Activated CD4-positive, alpha-beta T cell treated with anti-CD3 and anti-CD28 coated beads, Interleukin-2, Interleukin-6, amounts not matched to agents 100 ng/mL and 50 ng/mL, durations not matched to agents 16 hours and 8 hours (primary cell): Measurements from ENCODE around the gene KCNQ1.

Source experiments
- DNase-seq: peaks from one replicate; pipeline ENCODE4 v3.0.0-alpha.2; 2020

Gene KCNQ1

DNA sequence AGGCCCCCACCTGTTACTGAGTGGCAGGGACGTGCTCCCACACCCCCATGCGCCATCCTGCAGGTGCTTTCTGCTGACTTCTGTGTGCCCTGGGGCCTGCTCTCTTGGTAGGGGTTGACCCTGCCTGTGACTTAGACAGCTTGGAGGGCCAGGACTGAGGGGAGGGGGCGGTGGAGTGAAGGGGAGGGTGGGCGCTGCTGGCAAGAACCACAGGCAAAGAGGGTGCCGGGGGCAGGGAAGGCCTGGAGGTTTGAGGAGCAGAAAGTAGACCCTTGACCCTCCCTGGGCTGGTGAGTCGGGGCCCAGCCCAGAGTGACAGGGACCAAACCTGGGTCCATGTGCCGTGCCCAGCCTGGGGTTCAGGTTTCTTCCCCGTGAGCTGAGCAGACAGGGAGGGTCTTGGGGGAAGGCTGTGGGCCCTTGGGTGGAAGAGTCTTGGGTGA is 17.8 kb downstream of the KCNQ1 start:
- no peak for DNase-seq

DNA sequence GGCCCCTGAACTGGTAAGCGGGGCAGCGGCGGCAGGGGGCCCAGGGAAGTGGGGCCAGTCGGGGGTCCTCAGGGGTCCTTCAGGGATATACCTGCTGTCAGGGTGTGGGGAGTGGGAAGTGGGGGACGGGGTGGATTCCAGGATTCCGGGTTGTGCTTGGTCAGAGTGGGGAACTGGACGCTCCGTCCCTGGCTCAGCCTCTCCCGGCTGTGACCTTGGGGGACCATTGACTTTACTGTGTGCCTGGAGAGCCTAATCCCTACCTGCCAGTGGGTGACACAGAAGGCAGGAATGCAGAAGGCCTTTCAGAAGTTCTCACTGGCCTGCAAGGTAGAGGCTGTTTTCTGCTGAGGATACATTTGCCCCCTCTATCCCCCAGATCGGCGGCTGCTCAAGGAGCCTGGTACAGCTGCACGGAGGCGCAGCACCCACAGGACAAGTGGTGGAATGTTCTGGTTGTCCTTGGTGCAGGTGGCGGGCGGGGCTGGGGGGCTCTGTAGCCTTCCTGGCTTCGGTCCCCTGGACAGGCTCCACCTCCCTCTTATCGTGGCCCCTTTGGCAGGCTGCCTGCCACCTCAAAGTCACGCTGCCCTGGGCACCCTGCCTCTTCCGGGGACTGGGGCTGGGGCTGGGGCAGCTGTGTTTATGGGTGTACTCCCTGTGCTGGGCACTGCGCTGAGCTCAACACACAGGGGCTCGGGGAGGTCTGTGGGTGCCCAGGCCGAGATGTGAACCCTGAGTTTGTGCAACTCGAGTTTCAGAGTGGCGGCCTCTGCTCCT is 18.4 kb downstream of the KCNQ1 start:
- no peak for DNase-seq

DNA sequence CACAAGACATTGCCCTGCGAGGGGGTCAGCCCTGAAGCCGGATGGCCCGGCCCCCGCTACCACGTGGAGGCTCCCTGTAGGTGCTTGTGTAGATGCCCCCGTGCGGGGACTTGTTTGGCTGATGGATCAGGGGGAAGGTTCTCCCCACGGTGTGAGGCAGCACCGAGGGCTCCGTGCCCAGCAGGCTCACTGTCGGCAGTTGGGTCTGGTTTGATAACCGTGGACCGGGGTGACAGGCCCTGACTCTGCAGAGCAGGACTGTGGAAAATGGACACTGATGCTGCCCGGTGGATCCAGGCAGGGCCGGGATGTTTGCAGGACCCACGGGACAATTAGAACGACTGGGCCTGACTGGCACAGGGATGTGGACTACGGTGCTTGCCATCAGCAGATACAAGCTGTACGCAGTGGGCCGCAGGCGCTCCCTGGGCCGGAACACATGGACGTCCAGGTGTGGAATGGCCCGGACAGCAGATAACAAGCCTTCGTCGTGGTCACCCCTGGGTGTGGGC is 19.0 kb downstream of the KCNQ1 start:
- no peak for DNase-seq

DNA sequence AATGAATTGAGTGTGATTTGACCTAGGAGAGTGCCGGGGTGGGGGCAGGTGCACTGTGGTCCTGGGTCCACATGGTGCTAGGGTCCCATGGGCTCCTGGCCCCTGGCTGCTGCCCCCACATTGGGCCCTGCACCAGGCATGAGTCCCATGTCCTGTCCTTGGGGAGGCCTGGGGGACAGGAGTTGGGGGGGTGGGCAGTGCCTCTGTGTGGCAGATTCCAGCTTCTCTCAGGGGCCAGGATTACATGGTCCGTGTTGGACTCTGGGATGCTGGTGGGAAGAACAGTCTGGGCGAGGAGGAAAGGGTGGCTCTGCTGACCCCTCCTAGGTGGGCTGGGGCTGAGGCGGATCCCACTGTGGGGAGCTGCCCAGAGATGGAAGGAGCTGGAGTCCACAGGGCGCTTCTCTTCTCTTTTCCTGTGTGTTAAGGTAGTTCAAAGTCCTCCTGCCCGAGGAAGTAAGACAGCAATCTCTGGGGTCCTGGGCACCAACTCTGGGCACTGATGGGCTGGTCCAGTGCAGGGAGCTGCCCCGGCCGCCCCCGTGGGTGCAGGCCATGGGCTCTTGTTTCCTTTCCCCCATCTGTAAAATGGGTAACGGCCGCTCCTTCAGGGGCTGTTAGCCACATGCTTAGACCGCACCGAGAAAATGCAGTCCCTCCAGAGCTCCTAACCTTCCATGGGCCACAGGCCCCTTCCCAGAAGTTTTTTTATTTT is 19.8 kb downstream of the KCNQ1 start:
- no peak for DNase-seq

DNA sequence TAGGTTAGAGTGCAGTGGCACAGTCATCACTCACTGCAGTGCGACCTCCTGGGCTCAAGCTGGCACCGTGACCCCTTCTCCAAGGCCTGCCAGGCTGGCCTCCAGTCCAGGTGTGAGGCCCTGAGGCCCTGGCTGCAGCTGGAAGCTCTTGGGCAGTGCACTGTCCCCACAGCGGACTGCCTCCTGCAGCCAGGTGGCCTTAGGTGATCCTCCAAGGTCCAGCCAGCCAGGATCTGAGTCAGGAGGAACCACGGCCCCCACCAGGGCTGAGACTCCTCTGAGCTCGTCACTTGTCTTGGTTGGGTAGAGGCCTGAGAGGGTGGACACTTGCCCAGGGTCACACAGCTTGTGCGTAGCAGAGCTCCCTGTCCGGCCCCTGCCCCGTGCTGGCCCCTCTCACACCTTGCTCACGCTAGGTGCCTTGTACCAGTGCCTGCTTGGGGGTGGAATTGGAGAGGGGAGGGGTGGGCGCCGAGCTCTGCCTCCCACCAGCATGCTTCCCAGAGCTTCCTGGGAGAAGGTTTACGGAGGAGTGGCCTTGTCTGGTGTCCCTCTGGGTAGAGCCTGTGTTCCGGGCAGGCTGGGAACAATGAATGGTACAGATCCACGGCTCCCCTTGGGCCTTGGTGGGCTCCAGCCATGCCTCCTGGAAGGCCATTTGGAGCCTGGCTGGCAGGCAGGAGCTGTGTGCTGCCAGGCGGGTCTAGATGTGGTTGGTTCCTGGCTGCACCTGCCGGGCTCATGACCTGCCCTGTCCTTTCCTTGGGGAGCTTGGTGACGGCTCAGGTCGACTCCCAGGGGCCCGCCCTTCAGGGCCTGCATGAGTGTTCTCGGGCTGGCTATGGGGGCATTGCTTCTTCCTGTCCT is 20.6 kb downstream of the KCNQ1 start:
- no peak for DNase-seq

DNA sequence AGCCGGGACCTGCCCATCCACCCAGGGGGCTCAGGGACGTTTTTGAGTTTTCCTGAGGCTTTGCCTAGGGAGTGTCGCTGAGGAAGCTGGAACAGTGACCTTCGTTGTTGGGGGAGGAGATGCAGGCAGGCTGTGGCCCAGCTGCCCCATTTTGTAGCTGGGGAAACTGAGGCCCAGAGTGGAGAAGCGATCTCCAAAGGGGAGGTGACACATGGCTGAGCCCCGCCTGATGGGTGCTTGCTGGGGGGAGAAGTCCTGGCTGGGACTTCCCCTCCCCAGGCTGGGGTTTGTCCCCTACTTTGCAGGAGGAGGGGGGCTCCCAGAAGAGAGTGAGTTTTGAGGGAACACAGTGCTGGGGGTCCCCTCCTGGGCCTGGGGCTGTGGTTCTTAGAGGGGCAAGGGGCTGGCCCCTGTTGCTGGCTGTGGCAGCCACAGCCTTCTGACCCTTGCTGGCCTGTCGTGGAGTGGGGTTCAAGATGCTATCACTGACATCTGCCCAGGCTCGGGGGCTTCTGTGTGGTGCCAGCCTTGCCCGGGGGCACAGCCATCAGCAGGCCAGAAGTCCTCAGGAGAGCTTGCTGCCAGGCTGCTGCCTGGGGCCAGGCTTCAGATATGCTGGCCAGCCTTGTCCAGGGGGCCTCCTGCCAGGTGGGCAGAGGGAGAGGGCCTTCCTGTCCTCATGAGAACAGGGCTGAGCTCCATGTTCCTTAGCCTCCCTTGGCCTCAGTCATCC is 21.4 kb downstream of the KCNQ1 start:
- no peak for DNase-seq

DNA sequence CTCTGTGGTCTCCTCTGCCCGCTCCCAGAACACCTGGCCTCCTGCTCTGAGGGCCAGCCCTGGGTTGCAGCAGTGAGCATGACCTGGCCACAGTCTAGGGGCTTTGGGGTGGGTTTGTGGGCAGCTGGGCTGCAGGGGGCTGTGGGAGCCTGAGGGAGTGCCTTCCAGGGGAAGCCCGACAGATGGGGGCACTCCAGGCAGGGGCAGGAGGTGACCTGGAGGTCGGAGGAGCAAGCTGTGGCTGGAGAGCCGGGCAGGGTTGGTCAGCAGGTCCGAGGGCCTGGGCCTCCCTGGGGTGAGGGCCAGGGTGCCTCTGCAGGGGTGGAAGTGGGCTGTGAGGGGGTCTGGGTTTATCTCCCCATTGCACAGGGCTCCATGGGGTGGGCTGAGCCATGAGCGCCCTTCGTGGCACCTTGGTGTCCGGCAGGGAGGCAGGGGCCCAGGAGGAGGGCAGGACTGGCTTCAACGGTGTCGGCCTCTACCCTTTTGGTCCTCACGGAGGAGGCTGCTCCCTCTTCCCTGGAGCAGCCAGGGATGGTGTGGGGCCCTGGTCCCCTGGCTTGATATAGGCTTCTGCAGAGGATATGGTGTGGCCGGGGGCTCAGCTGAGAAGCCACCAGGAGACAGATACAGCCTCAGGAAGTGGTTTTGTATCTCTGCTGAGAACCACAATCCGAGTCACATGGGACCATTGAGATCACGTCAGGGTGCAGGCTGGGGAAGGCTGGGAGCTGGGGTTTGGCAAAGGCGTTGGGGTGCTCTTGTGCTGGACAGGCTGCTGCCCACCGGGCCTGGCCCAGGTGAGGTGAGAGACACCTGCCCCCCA is 22.3 kb downstream of the KCNQ1 start:
- peak; percentile 78 for DNase-seq

DNA sequence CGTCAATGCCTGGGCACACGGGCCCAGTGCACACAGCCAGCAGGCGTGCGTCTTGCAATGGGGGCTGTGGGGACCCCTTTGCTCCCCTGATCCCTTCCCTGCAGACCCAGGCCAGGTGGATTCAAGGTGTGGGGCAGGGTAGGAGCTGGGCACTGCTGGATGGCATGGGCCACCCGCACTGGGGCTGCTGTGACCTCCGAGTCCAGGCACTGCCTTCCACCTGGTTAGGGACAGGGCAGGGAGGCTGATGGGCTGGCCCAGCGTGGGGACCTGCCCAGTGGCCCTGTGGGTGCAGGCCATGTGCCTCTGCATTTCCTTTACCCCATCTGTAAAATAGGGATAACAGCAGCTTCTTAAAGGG is 22.9 kb downstream of the KCNQ1 start:
- no peak for DNase-seq

DNA sequence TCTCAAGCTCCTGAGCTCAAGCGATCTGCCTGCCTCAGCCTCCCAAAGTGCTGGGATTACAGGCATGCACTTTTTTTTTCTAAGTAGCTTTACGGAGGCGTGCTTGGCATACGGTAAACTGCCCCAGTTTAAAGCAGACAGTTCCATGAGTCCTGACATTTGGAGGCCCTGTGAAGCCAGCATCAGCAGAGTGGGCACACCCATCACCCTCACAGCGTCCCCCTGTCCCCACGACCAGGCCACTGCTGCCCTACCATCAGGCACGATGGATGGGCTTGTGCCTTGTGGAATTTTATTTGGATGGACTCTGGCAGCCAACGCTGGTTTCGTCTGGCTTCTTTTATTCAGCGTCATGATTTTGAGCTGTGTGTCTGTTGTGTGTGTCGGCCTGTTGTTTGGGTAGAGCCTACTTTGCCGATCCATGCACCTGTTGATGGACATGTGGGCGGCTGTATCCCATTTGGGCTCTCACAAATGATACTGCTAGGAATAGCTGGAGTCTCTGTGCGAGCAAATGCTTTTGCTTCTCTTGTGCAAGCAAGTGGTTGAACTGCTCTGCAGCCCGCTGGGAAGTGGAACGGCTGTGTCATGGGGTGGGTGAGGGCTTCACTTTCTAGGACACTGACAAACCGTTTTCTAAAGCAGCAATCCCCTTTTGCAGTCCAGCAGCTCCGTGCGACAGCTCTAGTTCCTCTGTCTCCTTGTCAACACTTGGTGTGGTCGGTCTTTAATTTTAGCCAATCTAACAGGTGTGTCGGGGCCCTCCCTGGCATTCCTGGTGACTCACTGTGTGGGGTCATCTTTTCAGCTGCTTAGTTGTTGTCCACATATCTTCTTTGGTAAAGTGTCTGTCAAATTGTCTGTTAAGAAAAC is 23.8 kb downstream of the KCNQ1 start:
- no peak for DNase-seq

DNA sequence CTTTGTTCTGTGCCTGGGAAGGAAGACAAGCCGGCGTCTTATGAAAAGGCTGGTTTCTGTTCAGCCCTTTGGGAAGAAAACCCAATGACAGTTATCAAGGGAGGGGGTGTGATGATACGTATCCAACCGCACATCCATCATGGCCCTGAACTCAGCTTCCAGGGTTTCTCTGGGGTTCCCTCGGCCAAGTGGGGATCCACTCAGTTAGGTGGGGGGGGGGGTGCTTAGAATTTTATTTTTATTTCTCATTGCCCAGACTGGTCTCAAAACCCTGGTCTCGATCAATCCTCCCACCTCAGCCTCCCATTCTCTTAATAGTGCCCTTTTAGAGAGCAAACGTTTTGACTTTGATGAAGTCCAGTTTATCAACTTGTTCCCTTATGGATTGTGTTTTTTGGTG is 25.7 kb downstream of the KCNQ1 start:
- DNase-seq = no peak

DNA sequence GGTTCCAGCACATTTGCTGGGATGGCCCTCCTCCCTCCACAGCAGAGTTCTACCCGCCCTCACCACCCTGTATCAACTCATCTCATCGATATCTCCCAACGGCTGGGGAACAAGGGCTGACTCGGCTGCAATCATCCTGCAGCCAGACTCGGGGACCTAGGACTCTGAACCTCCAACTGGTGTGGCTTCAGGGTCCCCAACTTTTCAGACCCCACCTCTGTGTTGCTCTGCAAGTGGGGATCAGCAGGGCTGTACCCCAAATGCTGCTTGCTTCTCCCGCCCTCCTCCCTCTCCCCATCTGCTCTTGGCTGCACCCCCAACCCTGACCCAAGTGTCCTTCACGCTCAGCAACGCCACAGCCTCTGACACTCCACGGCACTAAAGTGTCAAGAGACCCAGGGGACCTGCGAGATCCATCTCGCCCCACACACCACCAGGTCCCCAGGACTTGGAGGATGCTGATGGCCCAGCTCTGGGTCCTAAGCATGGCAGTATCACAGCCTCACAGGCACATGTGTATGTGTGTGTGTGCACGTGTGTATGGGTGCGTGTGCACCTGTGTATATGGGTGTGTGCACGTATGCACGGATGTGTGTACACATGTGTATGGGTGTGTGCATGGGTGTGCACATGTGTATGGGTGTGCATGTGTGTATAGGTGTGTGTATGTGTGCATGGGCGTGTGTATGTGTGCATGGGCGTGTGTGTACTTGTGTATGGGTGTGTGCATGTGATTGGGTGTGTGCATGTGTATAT is 26.4 kb downstream of the KCNQ1 start:
- no peak for DNase-seq

DNA sequence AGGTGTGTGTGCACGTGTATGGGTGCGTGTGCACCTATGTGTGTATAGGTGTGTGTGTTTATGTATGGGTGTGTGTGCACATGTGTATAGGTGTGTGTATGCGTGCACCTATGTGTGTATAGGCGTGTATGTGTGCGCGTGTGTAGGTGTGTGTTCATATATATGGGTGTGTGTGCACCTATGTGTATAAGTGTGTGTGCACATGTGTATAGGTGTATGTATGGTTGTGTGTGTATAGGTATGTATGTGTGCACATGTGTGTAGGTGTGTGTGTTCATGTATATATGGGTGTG is 26.9 kb downstream of the KCNQ1 start:
- no peak for DNase-seq

DNA sequence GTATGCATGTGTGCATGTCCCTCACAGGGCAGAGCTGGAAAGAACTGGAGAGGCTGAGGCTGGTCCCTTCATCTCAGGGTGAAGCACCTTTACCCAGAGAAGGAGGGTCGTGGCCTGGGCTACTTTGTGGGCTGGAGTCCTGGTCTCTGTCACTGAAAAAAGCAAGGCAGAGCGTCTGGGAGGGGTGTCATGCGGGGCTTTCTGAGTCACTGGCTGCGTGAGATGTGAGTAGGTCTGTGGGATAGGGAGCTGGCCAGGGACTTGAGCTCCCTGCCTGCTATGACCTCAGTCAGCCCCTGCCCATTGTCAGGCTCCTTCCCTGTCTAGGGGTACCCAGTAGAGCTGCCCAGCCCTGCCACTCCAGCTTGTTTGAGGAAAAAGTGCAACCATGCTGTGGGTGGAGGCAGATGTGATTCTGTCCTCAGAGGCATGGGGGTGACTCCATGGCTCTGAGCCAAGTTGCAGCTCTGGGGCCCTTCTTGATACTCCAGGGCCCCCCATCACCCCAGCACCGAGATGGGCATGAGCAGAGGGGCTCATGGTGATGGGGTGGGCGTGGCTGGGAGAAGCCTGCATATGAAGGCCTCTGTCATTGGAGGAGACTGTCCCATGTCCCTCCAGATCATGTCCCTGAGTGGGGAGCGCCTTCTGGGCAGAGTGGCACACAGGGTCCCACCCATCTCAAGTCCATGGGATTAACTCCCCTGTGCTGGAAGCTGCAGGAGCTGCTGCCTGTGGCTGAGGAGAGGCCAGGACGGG is 27.8 kb downstream of the KCNQ1 start:
- DNase-seq = no peak

DNA sequence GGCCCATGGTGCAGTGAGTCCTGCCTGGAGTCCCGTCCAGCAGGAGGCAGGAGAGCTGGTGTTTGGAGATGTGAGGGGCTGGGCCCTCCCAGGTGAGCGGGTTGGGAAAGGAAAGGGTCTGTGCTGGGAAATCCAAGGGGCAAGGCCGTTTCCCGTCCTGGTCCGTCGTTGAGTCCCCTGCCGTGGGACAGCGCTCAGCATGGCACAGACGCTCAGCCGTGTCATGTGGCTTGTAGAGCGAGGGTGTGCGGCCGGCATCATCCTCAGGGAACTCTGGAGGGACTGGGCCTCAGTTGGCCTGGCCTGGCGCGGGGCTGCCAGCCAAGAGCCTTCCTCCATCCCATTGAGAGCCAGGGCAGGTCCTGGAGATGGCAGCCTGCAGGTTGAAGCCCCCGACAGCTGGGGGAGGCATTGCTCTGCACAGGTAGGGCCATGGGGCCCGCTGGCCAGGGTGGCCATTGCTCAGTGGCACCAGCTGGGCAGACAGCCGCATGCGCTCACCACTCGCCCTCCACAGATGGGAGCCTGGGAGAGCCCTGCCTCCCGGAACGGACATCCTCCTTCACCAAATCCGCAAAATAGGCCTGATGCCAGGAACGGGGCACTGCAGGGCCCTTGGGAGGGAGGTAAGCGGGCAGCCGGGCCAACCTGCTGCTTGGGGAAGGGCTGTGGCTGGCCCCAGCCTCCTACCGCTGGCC is 28.7 kb downstream of the KCNQ1 start:
- no peak for DNase-seq

DNA sequence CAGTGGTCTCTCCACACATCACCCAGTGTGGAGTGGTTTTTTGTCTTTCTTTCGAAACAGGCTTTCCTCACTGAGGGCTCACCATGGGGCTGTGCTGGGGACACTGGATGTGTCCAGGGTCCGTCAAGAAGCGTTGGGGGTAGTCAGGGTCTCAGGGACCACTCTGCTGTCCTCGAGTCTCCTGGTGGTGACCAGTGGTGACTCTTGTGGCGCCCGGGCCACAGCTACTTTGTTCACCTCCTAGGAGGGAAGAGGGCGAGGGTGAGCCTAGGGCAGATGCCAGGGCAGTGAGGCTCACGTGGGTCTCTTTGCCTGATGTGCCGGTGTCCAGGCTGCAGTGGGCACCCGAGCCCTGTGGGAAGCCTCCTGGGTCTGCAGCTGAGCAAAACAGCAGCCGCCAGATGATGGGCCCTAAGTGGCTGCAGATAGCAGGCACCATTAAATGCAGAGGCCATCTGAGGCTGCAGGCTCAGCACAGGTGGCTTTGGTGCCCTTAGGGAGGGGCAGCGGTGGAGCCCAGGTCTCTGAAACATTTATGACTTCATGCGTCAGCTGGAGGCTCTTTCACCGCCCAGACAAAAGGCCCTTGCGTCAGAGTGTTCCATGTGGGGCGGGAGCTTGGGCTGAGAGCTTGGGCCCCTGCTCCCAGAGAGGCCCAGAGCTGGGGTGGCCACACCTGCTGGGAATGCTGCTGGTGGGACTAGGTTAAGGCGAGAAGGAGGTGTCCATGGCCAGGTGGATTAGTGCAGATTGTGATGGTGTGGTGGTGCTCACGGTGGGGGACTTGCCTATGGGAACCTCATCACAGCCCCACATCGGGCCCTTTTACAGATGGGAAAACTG is 29.5 kb downstream of the KCNQ1 start:
- no peak for DNase-seq

DNA sequence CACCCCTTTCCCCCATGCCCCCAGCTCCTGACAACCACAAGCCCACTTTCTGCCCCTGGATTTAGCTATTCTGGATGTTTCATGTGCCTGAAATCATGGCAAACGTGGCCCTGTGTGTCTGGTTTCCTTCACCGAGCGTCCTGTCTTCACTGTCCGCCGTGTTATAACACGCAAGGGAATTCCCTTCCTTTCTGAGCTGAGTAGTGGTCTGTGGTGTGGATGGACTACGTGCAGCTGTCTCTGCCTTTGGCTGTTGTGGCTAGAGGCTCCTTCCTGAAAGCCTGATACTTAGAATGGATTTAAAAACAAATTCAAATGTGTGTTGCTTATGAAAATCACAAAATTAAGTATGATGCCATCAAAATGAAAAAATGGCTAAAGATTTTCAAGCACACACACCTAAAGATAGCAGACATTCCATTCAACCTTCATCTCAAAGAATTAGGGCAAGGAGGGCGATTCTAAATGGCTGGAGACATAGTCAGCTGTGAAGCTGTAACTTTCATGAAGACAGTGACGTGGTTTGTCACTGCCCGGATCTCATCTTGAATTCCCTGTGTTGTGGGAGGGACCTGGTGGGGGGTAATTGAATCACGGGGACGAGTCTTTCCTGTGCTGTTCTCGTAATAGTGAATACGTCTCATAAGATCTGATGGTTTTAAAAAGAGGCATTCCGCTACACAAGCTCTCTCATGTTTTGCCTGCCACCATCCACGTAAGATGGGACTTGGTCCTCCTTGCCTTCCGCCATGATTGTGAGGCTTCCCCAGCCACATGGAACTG is 30.5 kb downstream of the KCNQ1 start:
- no peak for DNase-seq

DNA sequence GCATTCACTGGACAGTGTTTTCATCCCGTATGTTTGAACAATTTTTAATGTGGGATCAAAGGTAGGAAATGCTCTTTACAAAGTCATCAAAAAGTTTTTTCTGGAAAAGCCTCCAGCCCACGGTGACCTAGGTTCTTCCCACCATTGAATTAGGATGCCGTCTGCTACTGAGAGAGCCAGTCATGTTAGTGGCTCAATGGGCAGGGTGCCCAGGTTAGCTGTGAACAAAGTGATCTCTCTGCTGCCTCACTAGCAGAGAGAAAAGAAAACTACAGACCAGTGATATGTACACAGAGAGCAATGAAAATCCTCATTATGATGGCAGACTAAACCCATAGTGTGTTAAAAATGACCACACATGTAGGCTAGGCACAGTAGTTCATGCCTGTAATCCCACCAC is 32.4 kb downstream of the KCNQ1 start:
- no peak for DNase-seq
